Body of pancreas (tissue), 4 donors: ENCODE measurements around the gene CCDC83. TPM values are rescaled to one million over a fixed set of nuclear protein-coding genes. Genes with fewer than 3 reads are reported as not detected.

Experiments
- ATAC-seq: fragments of 150-250 bp; one replicate; pipeline ENCODE4 v1.9.1; 2016
- DNase-seq, 4 donors: peaks; one replicate each; pipeline ENCODE4 v3.0.0-alpha.2; 2019
- H3K27ac ChIP-seq, 4 donors: fragments of 200-600 bp; sonication (generic); 1 replicate in 3 of 4; 2 replicates in 1 of 4; pipeline versions ENCODE4 v1.5.1 to v1.6.1; 2016 to 2019; ENCODE audit warnings: mild to moderate bottlenecking in 1 of 4, mixed read lengths in 1 of 4, moderate library complexity in 1 of 4
- H3K27me3 ChIP-seq, 2 donors: fragments of 200-600 bp; sonication (generic); one replicate each; pipeline ENCODE4 v1.6.0; 2016; ENCODE audit warnings: mild to moderate bottlenecking in 1 of 2
- H3K36me3 ChIP-seq, 2 donors: fragments of 200-600 bp; sonication (generic); replicated peaks in 1 of 2; 2 replicates each; pipeline ENCODE4 v1.5.1; 2016; ENCODE audit warnings: low read depth in 2 of 2; ENCODE audit not compliant: insufficient read depth in 1 of 2
- H3K4me1 ChIP-seq: fragments of 200-600 bp; sonication (generic); one replicate; pipeline ENCODE4 v1.6.0; 2016
- H3K4me3 ChIP-seq, 2 donors: fragments of 200-600 bp; sonication (generic); 1 replicate in 1 of 2; 2 replicates in 1 of 2; pipeline ENCODE4 v1.5.1; 2016 to 2019
- H3K9me3 ChIP-seq, 3 donors: fragments of 200-600 bp; sonication (generic); 1 replicate in 2 of 3; 2 replicates in 1 of 3; pipeline ENCODE4 v1.5.1; 2016
- CTCF ChIP-seq, 7 experiments: fragments of 450-650 bp in 4 of 7; fragments of 200-600 bp in 3 of 7; sonication (generic) in 3 of 7; IDR thresholded peaks; one replicate each; pipeline ENCODE4 v1.5.1; 2016 to 2019; ENCODE audit warnings: antibody characterized with exemption in 7 of 7
- POLR2A ChIP-seq, 3 donors: fragments of 450-650 bp; IDR thresholded peaks; one replicate each; pipeline ENCODE4 v1.6.1; 2016; ENCODE audit warnings: antibody characterized with exemption in 3 of 3, mild to moderate bottlenecking in 2 of 3
- WGBS, 2 donors: methylation state at CpG; one replicate each; pipeline ENCODE4 v1.1.5; 2017; 5-methylcytosine and 5-hydroxymethylcytosine counted together
- intact Hi-C: fragments of 100-400 bp; cut with DNase I; formaldehyde crosslinking; loops from one replicate; pipeline ENCODE4 v1.15.1; 2023
- total RNA-seq, 2 donors: library from RNA; depleted of rRNA; stranded (reverse); fragments of >200 nt; gene quantifications; one replicate each; pipeline ENCODE4 v1.1.0, GENCODE V29; 2016

Gene CCDC83
- total RNA-seq, 2 donors from 2014 or later, result not detected

- Histone ChIP-seq H3K9me3 (no peaks in the 10 kb centered on the region), H3K36me3 (no peaks in the 10 kb centered on the region), H3K4me3 (no peak overlapping the region), H3K27ac (no peak overlapping the region), H3K27me3 (no peaks in the 10 kb centered on the region), H3K4me1 (peaks cover 15% of the 10 kb centered on the region)
- TF ChIP-seq POLR2A (IDR thresholded peaks at IDR 0.05) (no peak), CTCF (IDR thresholded peaks at IDR 0.05) (no peak)
- DNase-seq, result no peak
- intact Hi-C loops, result no loop called here
- no peak for ATAC-seq
- 71 to 72% methylated on average over 3 of the region's 3 CpGs for WGBS, 2 donors
These were observed 29.6 kb upstream of the CCDC83 start for GRCh38 chr11:85825616-85826015.

GRCh38 chr11:85826116-85826855, 28.9 kb upstream of the CCDC83 start:
- Histone ChIP-seq H3K27ac (no peak overlapping the region), H3K9me3 (no peaks in the 10 kb centered on the region), H3K36me3 (no peaks in the 10 kb centered on the region), H3K4me3 (no peak overlapping the region), H3K27me3 (no peaks in the 10 kb centered on the region), H3K4me1 (peaks cover 13% of the 10 kb centered on the region)
- WGBS, 2 donors, result 74 to 78% methylated on average over 7 of the region's 7 CpGs
- intact Hi-C loops, result no loop called here
- TF ChIP-seq CTCF (IDR thresholded peaks at IDR 0.05) (no peak), POLR2A (IDR thresholded peaks at IDR 0.05) (no peak)
- no peak for ATAC-seq
- peak in 1 of 4 donors; percentile 17 for DNase-seq

- no peaks in the 10 kb centered on the region for H3K36me3 ChIP-seq
- no peak for TF ChIP-seq CTCF (IDR thresholded peaks at IDR 0.05)
- no peaks in the 10 kb centered on the region for H3K9me3 ChIP-seq
- H3K4me1 ChIP-seq, result peaks cover 7% of the 10 kb centered on the region
- intact Hi-C loops, result no loop called here
- no peak overlapping the region for H3K4me3 ChIP-seq
- H3K27ac ChIP-seq, result peak overlapping the region in 2 of 4 donors; percentile 21 to 46
- no peaks in the 10 kb centered on the region for H3K27me3 ChIP-seq
- DNase-seq (no peak), ATAC-seq (peak; percentile 53)
- WGBS, 2 donors, result 32 to 44% methylated on average over 2 of the region's 2 CpGs
These were observed 27.2 kb upstream of the CCDC83 start for GRCh38 chr11:85827748-85828639.

GRCh38 chr11:85828640-85828978, 26.6 kb upstream of the CCDC83 start:
- DNase-seq (no peak), ATAC-seq (no peak)
- 40 to 64% methylated on average over 1 of the region's 1 CpG for WGBS, 2 donors
- no peaks in the 10 kb centered on the region for H3K27me3 ChIP-seq
- no peaks in the 10 kb centered on the region for H3K9me3 ChIP-seq
- peaks cover 7% of the 10 kb centered on the region for H3K4me1 ChIP-seq
- no peak overlapping the region for H3K27ac ChIP-seq
- no peak overlapping the region for H3K4me3 ChIP-seq
- TF ChIP-seq POLR2A (IDR thresholded peaks at IDR 0.05), result no peak
- no peak for TF ChIP-seq CTCF (IDR thresholded peaks at IDR 0.05)
- H3K36me3 ChIP-seq, result no peaks in the 10 kb centered on the region
- intact Hi-C loops, result no loop called here
